ENCODE results near the gene SOCS3.
"Not testable (repeated sequence)": the region's sequence is repeated elsewhere in the genome, so short reads cannot be mapped to it uniquely, and the experiment has no call there.

Gene SOCS3

DNA sequence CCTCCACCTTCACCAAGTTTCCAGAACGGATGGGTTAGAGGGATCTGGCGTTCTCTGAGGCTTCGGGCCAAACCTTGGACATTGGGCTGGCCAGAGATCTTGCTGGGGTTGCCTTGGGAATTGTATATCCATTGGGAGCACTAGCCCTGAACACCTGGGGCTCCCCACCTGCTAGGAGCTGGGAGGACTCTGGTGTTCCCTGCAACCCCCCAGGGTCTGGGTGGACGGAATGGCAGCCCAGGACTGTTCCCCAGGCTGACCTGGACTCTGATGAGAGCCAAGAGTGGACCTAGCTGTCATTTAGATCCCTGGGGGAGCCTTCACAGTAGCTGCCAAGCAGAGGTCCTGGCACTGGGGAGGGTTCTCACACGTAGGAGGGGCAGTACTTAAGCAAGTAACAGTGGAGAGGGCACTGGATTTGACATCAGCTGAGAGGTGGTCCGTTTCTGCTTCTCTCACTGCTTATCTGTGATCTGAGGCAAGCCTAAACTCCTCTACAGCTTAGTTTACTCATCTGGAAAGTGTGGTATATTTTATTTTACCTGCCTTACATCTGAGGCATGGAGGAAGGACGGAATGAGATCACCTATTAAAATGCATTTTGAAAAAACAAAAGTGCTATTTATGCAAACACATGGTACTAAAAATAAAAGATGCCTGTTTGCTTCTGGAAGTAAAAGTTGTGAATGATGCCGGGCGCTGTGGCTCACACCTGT lies 11.7 kb downstream of the SOCS3 start:
- DNase-seq: peak in 1 of 5 experiments; percentile 82

DNA sequence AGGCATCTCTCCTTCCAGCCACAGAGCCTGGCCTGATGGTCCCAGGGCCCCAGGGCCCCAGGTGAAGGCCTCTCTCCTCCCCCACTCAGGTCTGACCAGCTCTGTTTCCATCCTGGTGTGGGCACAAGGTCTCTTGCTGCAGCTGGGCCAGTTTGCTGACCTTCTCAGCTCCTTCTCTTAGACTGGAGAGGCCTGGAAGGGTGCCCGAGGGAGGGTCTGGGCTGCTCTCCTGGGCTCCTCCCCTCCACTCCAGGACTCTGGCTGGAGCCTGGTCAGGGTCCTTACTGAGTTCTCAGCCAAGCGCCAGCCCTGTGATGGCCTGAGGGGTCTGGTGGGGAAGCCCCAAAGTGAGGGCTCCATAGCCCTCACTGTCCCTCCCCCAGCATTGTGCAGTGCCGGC lies 12.4 kb downstream of the SOCS3 start:
- DNase-seq: no peak

DNA sequence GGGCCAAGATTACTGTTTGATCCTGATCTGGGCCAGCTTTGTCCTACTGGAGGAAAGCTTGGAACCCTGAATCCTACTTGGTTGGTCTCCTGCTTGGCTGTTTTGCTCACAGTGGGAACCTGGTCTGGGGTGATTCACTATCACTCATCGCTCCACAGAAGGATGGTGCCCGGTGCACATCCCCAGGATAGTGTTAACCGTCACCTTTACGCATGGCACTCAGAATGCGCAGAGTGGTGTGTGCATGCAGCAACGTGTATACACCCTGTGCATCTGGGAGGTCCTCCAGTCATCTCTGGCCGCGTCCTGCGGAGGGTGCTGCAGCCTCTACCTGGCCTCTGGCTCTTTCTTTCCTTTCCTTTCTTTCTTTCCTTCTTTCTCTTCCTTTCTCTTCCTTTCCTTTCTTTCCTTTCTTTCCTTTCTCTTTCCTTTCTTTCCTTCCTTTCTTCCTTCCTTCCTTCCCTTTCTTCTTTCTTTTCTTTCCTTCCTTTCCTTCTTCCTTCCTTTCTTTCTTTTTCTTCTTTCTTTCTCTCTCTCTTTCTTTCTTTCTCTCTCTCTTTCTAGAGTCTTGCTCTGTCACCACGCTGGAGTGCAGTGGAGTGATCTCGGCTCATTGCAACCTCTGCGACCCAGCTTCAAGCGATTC lies 13.1 kb downstream of the SOCS3 start:
- DNase-seq: no peak

DNA sequence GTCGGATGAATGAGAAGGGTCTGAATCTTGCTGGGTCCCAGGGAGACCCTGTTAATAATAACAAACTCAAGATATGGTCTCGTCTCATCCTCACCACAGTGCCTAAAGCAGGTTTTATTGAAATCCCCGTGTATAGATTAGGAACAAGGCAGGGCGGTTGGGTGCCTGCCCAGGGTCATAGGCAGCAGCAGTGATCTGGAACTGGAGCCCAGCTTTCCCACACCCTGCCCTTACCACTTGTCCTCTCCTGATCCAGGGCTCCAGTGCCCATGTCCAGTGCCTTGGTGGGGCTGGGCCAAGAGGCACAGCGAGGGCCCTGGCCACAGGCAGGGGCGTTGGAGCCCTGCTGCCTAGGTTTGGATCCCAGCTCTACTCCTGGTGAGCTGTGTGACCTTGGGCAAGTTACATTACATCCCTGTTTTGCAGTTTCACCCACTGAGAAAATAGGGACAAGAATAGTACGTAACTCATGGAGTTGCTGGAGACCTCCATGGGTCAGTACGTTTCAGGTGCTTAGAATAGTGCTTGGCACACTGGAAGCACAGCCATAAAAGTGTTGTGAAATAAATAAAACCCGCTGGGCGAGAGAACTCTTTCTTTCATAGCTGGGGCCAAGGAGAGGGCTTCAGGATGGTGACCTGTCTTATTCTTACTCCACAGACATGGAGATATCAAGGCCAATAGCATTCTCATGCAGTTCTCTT lies 13.9 kb downstream of the SOCS3 start:
- no peak for DNase-seq

DNA sequence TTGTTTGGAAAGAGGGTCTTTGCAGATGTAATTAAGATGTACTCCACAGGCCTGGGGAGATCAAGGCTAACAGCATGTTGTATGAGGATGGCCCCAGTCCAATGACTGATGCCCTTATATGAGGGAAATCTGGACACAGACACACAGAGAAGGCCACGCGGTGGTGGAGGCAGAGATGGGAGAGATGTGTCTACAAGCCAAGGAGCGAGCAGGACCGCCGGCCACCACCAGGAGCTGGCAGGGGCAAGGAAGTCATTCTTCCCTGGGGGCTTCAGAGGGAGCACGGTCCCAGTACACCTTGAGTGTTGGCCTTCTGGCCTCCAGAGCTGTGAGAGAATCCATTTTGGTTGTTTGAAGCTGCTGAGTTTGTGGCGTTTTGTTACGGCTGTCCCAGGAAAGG lies 14.7 kb downstream of the SOCS3 start:
- no peak for DNase-seq

DNA sequence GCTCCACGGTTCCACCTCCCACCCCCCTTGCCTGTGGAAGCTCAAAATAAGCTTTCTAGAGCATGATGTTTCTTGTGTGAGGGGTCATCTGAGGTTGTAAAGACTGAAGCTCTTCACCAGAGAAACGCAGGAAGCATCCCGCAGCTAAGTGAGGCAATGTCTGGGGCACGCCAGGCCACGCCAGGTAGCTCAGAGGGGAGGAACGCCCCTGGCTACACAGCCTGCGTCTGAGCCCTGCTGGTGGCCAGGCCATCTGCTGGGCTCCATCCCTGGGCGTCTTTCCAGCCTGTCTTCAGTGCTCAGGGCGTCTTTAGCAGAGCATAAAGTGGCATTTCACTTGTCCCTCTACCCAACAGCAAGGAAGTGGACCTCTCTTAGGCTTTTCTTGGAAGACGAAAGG lies 15.2 kb downstream of the SOCS3 start:
- DNase-seq: no peak

DNA sequence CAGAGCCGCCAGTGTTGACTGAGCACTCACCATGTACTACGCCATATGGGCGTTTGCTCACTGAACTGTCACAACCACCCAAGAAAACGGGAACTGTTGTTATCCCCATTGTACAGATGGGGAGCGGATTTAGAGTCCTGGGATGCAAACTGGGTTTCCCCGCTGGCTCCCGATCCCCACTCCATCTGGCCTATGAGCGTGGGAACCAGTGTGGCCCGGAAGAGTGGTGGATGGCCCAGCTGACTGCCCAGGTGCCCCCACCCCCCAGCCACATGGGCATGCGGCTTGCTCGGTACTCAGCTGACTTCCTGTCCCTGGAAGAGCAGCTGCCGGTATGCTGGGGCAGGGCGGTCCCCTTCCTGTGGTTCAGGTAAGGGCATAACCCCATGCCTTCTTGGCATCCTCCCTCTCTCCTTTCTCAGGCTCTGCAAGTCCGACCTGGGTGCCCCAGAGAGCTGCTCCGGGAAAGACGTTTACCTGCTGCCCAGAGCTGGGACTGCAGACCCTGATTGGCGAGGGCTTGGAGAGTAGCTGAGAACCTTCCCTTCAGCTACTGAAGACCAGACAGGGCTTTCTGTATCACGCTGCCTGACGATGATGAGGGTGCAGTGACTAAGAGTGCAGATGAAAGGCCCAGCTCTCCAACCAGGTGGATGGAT lies 16.2 kb downstream of the SOCS3 start:
- DNase-seq: peak in 4 of 5 experiments; percentile 38 to 94 (median 76)

DNA sequence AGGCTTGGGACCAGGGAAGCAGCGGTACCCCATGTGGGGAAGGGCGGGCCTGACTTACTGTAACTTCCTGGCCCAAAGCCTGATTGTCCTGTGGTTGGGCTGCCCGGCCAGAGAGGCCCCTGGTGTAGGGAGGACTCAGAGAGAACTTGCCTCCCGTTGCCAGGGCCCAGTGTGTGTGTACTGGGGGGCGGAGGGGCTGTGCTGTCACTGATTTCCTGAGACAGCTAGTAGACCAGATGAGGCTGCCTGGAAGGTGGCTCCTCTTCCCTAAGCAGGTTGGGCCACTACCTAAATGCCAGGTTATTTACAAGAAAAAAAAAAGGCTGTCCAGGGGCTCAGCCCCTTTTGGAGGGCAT lies 16.7 kb downstream of the SOCS3 start:
- no peak for DNase-seq

DNA sequence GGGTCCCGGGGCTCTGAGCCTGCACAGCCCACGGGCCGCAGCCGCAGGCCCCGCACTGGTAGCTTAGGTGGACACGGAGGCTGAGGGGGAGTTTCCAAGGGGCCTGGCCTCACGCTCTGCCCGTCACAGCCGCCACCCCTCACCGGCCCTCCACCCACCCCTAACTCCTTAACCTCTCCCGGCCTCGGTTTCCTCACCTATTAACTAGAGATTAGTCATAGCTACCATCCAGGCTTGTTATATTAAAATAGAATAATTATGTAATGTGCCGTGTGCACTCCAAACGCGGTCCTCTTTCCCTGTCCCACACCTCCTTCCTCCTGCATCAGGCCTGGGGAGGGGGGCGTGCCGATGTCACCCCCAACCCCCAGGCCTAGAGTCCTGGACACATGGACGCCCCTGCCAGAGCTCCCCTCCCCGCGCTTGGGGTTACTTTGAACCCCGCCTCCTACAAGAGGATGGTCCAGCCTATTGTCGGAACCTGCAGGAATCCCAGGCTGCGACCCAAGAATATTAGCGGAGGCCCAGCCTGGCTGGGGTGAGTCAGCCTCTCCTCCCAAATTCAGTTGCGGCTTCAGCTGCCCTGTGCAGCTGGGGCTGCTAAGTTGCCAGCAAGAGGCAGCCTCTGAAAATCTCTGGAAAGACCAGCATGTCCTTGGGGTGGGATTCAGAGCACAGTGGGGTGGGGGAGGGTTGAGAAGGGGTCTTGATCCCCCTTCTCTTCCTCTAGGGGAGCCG lies 17.3 kb downstream of the SOCS3 start:
- no peak for DNase-seq

DNA sequence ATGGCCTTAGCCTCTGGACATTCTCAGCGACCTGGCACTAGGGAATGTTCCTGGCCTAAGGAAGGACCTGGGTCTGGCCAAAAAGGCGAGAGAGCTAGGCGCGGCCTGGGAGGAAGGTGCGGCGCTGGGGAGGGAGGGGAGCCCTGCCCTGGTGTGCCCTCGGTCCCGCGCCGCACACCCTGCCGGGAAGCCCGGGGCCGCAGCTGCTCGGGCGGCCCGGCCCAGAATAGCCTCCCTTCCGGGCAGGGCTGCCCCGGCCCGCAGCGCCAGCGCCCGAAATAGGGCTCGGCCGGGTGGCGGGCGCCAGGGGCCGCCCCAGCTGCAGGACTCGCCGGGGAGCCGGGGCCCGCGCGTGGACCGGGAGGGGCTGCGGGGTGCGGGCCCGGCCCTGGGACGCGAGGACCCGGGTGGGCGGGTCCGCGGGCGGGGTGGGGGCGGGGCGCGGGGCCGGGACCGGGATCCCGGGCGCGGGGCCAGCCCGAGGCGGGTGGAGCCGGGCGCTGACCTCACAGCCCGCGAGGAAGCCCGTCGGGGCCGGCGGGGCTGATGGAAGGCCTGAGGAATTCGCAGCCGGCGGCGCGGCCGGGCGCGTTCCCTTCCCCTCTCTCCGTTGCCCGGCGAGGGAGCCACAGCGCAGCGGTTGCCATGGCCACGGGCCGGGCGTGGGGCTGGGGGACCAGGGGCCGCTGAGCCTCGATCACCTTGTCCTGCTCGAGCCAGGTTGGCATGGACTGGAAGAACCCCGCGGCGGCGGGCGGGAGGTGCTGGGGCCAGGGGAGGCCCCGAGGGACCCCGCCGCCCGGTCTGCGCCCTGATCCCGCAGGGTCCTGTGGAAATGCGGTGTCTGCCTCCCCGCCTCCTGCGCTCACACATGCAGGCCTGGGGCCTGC lies 18.1 kb downstream of the SOCS3 start:
- no peak for DNase-seq

DNA sequence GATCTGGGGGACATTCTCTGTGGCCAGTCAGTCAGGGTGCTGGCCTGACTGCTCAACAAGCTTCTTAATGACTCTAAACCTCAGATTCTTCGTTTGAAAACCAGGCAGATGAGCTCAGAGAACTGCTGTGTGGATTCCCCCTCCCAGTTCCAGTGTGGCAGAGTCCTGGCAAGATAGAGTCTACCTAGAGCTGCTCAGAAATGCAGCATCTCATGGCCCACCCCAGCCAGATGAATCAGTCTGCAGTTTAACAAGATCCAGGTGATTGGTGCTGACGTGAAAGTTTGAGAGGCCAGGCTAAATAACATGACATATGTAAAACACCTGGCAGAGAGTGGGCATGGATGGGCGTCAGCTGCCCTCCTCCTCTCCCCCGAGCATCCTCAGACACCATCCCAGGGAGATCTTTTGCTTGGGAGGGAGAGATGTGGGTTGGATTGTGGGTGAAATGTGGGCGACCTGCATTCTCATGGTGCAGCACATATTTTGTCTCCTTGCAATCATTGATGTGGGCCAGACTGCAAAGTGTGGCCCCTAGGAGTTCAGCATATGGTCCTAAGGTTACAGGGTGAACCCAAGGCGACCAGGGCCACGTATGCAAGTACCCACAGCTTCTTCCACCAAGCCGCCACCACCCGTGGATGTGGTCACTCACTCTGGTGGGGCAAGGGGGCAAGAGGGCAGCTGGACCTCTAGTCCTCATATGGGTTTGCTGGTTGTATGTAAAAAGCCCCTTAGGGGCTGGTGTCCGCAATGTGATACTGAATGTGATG lies 19.5 kb downstream of the SOCS3 start:
- no peak for DNase-seq

DNA sequence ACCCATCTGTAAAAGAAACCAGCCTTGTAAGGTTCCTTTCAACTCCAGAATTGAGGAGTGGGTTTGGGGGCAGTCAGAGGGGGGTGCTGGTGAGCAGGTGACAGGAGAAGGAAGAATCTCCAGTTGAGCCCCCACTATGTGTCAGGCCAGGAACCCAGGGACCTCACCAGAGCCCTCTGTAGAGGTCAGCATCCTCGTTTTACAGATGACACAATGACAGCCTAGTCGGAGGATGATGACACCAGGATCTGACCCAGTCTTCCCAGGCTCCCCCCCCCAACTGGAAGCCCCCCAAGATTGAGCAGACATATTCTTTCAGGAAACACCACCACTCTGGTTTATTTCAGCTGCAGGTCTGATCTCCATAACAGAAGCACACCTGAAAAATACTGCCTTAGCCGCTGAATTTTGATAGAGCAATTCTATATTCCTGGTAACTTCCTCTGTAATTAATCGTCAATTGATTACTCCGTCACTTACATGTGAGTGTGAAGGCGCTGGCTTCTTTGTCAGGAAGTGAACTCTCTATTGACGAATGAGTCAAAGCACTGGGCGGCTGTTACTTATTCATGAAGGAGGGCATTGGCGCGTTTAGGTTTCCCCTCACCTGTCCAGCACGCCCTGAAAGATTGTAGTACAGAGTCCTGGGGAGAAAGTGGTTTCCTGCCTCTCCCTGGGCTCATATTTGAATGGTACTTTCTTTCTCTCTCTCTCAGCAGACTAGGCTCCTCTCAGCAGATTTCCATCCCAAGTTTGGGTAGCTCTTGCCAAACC lies 21.2 kb downstream of the SOCS3 start:
- DNase-seq: no peak

DNA sequence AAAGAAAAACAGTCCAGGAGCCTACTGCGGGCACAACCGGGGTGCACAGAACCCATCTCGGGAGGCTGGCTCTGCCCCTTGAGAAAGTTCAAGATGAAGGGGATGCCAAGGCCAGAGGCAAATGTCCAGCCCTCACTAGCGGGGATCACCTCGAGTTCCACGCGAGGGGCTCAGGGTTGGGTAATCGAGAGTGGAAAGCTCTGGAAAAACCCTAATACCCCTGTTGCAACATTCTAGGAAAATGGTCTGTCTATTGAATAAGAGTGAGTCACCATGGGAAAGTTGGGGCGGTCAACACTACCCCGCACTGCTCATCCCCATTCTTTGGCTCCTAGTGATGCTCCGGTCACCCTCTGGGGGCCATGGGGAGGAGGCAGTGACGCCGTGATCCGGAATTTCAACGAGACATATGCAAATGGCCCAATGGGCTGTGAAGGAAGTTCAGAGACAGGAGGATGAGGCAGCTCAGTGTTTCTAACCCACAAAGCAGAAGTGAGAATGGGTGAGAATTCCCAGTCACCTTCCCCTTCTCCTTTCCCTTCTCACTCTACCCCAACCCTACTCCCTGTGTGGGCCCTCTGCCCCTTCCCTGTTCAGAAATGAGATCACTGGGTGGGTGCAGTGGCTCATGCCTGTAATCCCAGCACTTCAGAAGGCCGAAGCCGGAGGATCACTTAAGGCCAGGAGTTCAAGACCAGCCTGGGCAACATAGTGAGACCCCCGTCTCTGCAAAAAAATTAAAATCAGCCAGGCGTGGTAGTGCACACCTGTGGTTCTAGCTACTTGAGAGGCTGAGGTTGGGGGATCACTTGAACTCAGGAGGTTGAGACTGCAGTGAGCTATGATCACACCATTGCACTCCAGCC lies 22.4 kb downstream of the SOCS3 start:
- no peak for DNase-seq

DNA sequence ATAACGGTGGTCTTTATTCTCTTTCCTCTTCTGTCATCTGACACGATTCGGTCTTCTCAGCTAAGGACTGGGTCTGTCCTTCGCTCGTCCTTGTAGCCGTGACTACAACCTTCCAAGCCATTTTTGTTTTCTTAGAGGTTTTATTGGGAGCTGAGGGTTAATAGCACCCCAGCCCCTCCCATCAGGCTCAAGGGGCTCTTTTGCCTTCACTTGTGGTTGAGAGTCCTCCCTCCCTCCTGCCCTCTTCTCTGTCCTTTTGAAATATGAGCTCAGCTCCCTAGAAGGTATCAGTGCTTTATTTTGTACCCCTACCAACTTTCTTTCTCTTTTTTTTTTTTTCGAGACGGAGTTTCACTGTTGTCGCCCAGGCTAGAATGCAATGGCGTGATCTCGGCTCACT lies 24.7 kb downstream of the SOCS3 start:
- DNase-seq: no peak

DNA sequence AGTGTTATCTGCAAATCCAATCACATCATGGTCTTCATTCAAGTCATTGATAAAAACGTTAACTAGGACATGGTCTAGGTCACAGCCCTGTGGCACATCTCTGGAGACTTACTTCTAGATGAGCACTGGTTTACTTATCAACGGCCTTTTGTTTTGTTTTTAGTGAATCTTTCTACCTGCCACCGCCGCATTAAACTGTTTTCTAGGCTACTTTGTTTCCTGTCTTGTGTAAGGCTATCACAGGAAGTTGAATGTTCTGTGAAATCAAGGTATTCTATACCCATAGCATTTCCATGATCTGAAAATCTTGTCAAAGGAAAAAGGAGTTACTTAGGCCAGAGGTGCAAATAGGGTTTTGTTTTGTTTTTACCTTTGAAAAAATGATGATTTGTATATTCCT lies 26.9 kb downstream of the SOCS3 start:
- DNase-seq: peak in 1 of 5 experiments; percentile 65

DNA sequence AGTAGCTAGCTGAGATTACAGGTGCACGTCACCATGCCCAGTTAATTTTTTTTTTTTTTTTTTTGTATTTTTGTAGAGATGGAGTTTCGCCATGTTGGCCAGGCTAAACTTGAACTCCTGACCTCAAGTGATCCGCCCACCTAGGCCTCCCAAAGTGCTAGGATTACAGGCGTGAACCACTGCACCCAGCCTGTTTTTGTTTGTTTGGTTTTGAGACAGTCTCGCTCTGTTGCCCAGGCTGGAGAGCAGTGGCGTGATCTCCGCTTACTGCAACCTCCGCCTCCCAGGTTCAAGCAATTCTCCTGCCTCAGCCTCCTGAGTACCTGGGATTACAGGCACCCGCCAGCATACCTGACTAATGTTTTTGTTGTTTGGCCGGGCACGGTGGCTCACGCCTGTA lies 28.5 kb downstream of the SOCS3 start:
- DNase-seq: not testable (repeated sequence)

DNA sequence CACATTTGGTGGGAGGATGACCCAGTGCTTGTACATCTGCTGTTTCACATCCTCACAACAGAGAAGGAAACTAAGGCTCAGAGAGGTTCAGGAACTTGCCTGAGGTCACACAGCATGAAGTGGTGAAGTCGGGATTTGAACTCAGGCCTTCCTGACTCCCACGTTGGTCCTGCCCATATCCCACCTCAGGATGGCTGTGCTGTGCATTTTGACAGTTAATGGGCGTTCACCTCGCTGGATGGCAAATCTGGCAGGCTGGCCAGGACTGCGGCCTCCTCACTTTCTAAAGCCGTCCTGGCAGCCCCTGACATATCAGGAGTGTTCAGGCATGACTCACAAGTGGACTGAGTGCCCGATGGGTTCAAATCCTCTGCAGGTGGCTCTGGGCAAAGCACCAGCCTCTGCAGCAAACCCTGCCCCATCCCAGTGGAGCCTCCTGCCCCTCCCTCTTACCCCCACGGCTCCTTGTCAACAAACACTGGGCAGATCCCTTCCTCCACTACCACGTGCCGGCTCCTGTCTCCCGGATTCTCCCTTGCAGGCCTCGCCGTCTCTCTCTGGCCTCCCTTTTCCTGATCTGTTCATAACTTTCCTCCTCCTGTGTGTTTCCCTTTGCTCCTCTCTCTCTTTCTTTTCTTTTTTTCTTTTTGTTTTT lies 29.2 kb downstream of the SOCS3 start:
- no peak for DNase-seq

DNA sequence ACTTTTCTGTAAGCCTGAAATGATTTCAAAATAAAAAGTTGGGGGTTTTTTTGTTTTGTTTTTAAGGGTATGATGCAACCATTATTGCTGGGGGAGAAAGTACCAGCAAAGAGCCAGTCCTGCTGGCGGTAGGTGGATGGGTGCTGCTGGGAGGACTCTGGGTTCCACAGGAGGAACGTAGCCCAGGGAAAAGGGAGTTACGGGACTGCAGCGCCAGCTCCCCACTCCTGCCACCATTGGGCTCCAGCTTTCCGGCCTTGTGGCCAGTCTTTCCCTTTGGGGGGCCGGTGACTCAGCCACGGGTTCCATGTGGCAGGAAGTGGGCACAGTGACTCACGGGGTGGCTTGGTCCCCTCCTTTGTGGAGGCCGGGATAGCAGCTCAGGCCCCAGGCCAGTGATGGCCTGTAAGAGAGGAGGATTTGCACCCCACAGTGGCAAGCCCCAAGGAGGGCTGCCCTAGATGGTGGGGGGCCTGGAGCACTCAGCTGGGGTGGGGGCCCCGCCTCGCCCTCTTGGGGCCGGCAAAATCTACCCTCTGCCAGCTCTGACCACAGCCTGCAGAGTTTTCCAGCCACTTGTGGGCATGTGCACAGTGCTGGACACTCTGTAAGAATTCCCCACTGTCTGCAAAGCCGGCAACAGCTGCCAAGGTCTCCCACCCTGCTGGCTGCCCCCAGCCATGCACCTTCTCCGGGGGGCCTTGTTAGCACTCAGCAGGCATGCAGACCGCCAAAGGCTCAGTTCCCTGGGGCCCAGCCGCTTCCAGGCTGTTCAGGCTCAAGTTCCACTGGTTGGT lies 30.4 kb downstream of the SOCS3 start:
- DNase-seq: no peak

Measured in T-helper 2 cell (primary cell).